GM23338 (cell line): ENCODE results near the gene CHMP4A. TPM values are rescaled to one million over a fixed set of nuclear protein-coding genes. Genes with fewer than 3 reads are reported as not detected.

ENCODE experiments used
- ATAC-seq: fragments of 200-7000 bp; cut with Tn5 transposase; 3 replicates; pipeline ENCODE4 v1.9.1; 2020
- DNase-seq: peaks from one replicate; pipeline ENCODE4 v3.0.0-alpha.2; 2015; ENCODE audit warnings: low spot score
- H2AFZ ChIP-seq: fragments of 200-600 bp; sonication (generic); 2 replicates; pipeline ENCODE4 v1.8.0; 2016; ENCODE audit warnings: antibody characterized with exemption, mild to moderate bottlenecking, moderate library complexity
- H3F3A ChIP-seq: fragments of 200-600 bp; sonication (generic); replicated peaks from 2 replicates; pipeline ENCODE4 v1.8.0; 2017; ENCODE audit warnings: antibody characterized with exemption, mixed run types, low read depth
- H3K27ac ChIP-seq: fragments of 200-600 bp; sonication (generic); 2 replicates; pipeline ENCODE4 v1.6.1; 2016; ENCODE audit warnings: low read depth
- H3K27me3 ChIP-seq: fragments of 200-600 bp; sonication (generic); 2 replicates; pipeline ENCODE4 v1.8.0; 2016; ENCODE audit warnings: mild to moderate bottlenecking, mixed run types, moderate library complexity; ENCODE audit not compliant: insufficient read depth
- H3K36me3 ChIP-seq: fragments of 200-600 bp; sonication (generic); 2 replicates; pipeline ENCODE4 v1.8.0; 2016; ENCODE audit warnings: mild to moderate bottlenecking; ENCODE audit not compliant: insufficient read depth
- H3K4me1 ChIP-seq: fragments of 200-600 bp; sonication (generic); 2 replicates; pipeline ENCODE4 v1.8.0; 2016; ENCODE audit warnings: mild to moderate bottlenecking, moderate library complexity; ENCODE audit not compliant: insufficient read depth
- H3K4me2 ChIP-seq: fragments of 200-600 bp; sonication (generic); 2 replicates; pipeline ENCODE4 v1.7.1; 2017; ENCODE audit warnings: mixed run types
- H3K4me3 ChIP-seq: fragments of 200-600 bp; sonication (generic); 2 replicates; pipeline ENCODE4 v1.6.1; 2016; ENCODE audit warnings: mixed run types
- H3K79me2 ChIP-seq: fragments of 200-600 bp; sonication (generic); replicated peaks from 2 replicates; pipeline ENCODE4 v1.8.0; 2017; ENCODE audit warnings: mild to moderate bottlenecking; ENCODE audit not compliant: insufficient read depth
- H3K9me2 ChIP-seq: fragments of 200-600 bp; sonication (generic); 2 replicates; pipeline ENCODE4 v1.8.0; 2017; ENCODE audit not compliant: insufficient read depth
- H4K20me1 ChIP-seq: fragments of 200-600 bp; sonication (generic); replicated peaks from 2 replicates; pipeline ENCODE4 v1.8.0; 2017; ENCODE audit warnings: mild to moderate bottlenecking; ENCODE audit not compliant: insufficient read depth
- H3K27ac Mint-ChIP-seq: 2 replicates; pipeline ENCODE4 v1.8.0; 2020; ENCODE audit warnings: inconsistent platforms, mild to moderate bottlenecking, moderate library complexity, mixed read lengths
- H3K27me3 Mint-ChIP-seq: 3 replicates; pipeline ENCODE4 v1.8.0; 2022; ENCODE audit warnings: low read depth, mild to moderate bottlenecking, moderate library complexity, mixed read lengths, inconsistent platforms; ENCODE audit not compliant: insufficient read depth, poor library complexity
- H3K36me3 Mint-ChIP-seq: 3 replicates; pipeline ENCODE4 v1.8.0; 2021; ENCODE audit warnings: low read depth, mild to moderate bottlenecking, inconsistent platforms, moderate library complexity, mixed read lengths
- H3K4me1 Mint-ChIP-seq: 3 replicates; pipeline ENCODE4 v1.8.0; 2020; ENCODE audit warnings: mild to moderate bottlenecking, inconsistent platforms, mixed read lengths
- H3K4me3 Mint-ChIP-seq: 3 replicates; pipeline ENCODE4 v1.8.0; 2021; ENCODE audit warnings: moderate library complexity, mild to moderate bottlenecking, inconsistent platforms, mixed read lengths
- H3K9me3 Mint-ChIP-seq: 3 replicates; pipeline ENCODE4 v1.8.0; 2020; ENCODE audit warnings: moderate library complexity, mild to moderate bottlenecking, inconsistent platforms, mixed read lengths
- ETS1 ChIP-seq: IDR thresholded peaks from 2 replicates; pipeline ENCODE4 v1.6.1; 2016; ENCODE audit warnings: antibody characterized with exemption
- EZH2phosphoT487 ChIP-seq: fragments of 200-600 bp; sonication (generic); IDR thresholded peaks from one replicate; pipeline ENCODE4 v1.8.1; 2018; ENCODE audit warnings: antibody characterized with exemption; ENCODE audit not compliant: unreplicated experiment
- JUNB ChIP-seq: IDR thresholded peaks from one replicate; pipeline ENCODE4 v1.6.1; 2016; ENCODE audit warnings: antibody characterized with exemption; ENCODE audit not compliant: unreplicated experiment
- NANOG ChIP-seq: IDR thresholded peaks from 2 replicates; pipeline ENCODE4 v1.6.1; 2016; ENCODE audit warnings: antibody characterized with exemption, borderline replicate concordance
- POLR2AphosphoS5 ChIP-seq: IDR thresholded peaks from 2 replicates; pipeline ENCODE4 v1.6.1; 2016; ENCODE audit warnings: antibody characterized with exemption, low read depth
- REST ChIP-seq: IDR thresholded peaks from one replicate; pipeline ENCODE4 v1.6.1; 2018; ENCODE audit warnings: antibody characterized with exemption; ENCODE audit not compliant: unreplicated experiment
- ZNF114 ChIP-seq: fragments of 250-450 bp; sonication (Bioruptor Pico); IDR thresholded peaks from 2 replicates; pipeline ENCODE4 v1.5.0; 2020; ENCODE audit warnings: mild to moderate bottlenecking, moderate library complexity
- ZNF331 ChIP-seq: fragments of 250-450 bp; sonication (Bioruptor Pico); IDR thresholded peaks from 2 replicates; pipeline ENCODE4 v1.5.0; 2020; ENCODE audit warnings: low read depth, mild to moderate bottlenecking, moderate library complexity
- ZNF462 ChIP-seq: fragments of 250-450 bp; sonication (Bioruptor Pico); IDR thresholded peaks from 2 replicates; pipeline ENCODE4 v1.5.0; 2020; ENCODE audit warnings: mild to moderate bottlenecking, moderate library complexity
- polyA plus RNA-seq: library from polyadenylated mRNA; unstranded; fragments of >200 nt; fragmentation: Nextera tagmentation; extraction: Ambion mirVana; gene quantifications from 2 replicates; pipeline ENCODE4 v1.2.1, GENCODE V29; 2016
- total RNA-seq: library from RNA; depleted of rRNA; stranded (reverse); fragments of >200 nt; shearing (Covaris generic); gene quantifications from 2 replicates; pipeline ENCODE4 v1.2.3, GENCODE V29; 2014

The CHMP4A gene
- total and polyA plus RNA-seq, 2 experiments from 2014 or later, result 19.3 to 36.9 TPM

GRCh38 chr14:24260026-24260779 lies 46.9 kb upstream of the CHMP4A start:
- H3K79me2 ChIP-seq, result no peaks in the 10 kb centered on the region
- no peaks in the 10 kb centered on the region for H4K20me1 ChIP-seq
- no peaks in the 10 kb centered on the region for H3K9me2 ChIP-seq
- Mint-ChIP-seq H3K27me3 (peaks cover 13% of the 10 kb centered on the region), H3K27ac (no peak overlapping the region), H3K9me3 (no peaks in the 10 kb centered on the region), H3K36me3 (no peaks in the 10 kb centered on the region), H3K4me1 (peaks cover 7% of the 10 kb centered on the region; the same call in 2 of the 3 replicates), H3K4me3 (no peak overlapping the region; the same call in 2 of the 3 replicates)
- H3K27ac ChIP-seq, result no peak overlapping the region
- DNase-seq (no peak), ATAC-seq (no peak)
- no peaks in the 10 kb centered on the region for H3K36me3 ChIP-seq
- H3K4me3 ChIP-seq, result no peak overlapping the region
- H3K4me2 ChIP-seq, result no peak overlapping the region
- TF ChIP-seq POLR2AphosphoS5 (no peak), ZNF331 (CRISPR knock-in tag) (no peak), EZH2phosphoT487 (no peak), ETS1 (no peak), ZNF114 (CRISPR knock-in tag) (no peak), JUNB (no peak), REST (no peak), NANOG (no peak), ZNF462 (no peak)
- H3K4me1 ChIP-seq, result no peaks in the 10 kb centered on the region
- H3F3A ChIP-seq, result no peaks in the 10 kb centered on the region
- no peak overlapping the region for H2AFZ ChIP-seq
- no peaks in the 10 kb centered on the region for H3K27me3 ChIP-seq
